ENCODE data around the gene TMEM121B.

The TMEM121B gene

GRCh38 chr22:17101475-17102296 is 19.5 kb downstream of the TMEM121B start:
- TF ChIP-seq CTCF (IDR thresholded peaks at IDR 0.05) (no peak), ZFX (IDR thresholded peaks at IDR 0.05; ENCODE audit: borderline replicate concordance) (no peak)
- H3K27ac ChIP-seq = no peak overlapping the region

GRCh38 chr22:17100621-17101020 is 20.5 kb downstream of the TMEM121B start:
- TF ChIP-seq ZFX (IDR thresholded peaks at IDR 0.05; ENCODE audit: borderline replicate concordance) (no peak), CTCF (IDR thresholded peaks at IDR 0.05) (no peak)
- no peak overlapping the region for H3K27ac ChIP-seq

GRCh38 chr22:17098379-17098819 is 22.8 kb downstream of the TMEM121B start:
- no peak for TF ChIP-seq CTCF (IDR thresholded peaks at IDR 0.05)
- no peak for TF ChIP-seq ZFX (IDR thresholded peaks at IDR 0.05; ENCODE audit: borderline replicate concordance)
- no peak overlapping the region for H3K27ac ChIP-seq

- H3K27ac ChIP-seq = no peak overlapping the region
- no peak for TF ChIP-seq CTCF (IDR thresholded peaks at IDR 0.05)
- TF ChIP-seq ZFX (IDR thresholded peaks at IDR 0.05; ENCODE audit: borderline replicate concordance) = no peak
Observed at GRCh38 chr22:17097701-17098100, 23.5 kb downstream of the TMEM121B start.

GRCh38 chr22:17097062-17097461 is 24.1 kb downstream of the TMEM121B start:
- no peak overlapping the region for H3K27ac ChIP-seq
- TF ChIP-seq ZFX (IDR thresholded peaks at IDR 0.05; ENCODE audit: borderline replicate concordance) (no peak), CTCF (IDR thresholded peaks at IDR 0.05) (no peak)

- TF ChIP-seq CTCF (IDR thresholded peaks at IDR 0.05) = no peak
- TF ChIP-seq ZFX (IDR thresholded peaks at IDR 0.05; ENCODE audit: borderline replicate concordance) = no peak
- no peak overlapping the region for H3K27ac ChIP-seq
Observed at GRCh38 chr22:17096071-17096470, 25.1 kb downstream of the TMEM121B start.

- no peak overlapping the region for H3K27ac ChIP-seq
- TF ChIP-seq ZFX (IDR thresholded peaks at IDR 0.05; ENCODE audit: borderline replicate concordance) (no peak), CTCF (IDR thresholded peaks at IDR 0.05) (peak; percentile 24; the same call in 1 of the 2 replicates)
Observed at GRCh38 chr22:17095538-17095937, 25.6 kb downstream of the TMEM121B start.
